HG02571 (cell line): ENCODE data around the gene HIVEP2.
A peak's percentile ranks its signal among the peaks of the same experiment; 100 is the strongest.

Experiments used
- ATAC-seq: cut with Tn5 transposase; IDR thresholded peaks from one replicate; pipeline ENCODE4 v1.9.1; 2021; ENCODE audit warnings: mild to moderate bottlenecking, moderate library complexity; ENCODE audit not compliant: unreplicated experiment

HIVEP2 gene

GRCh38 chr6:142892254-142893021 is 52.5 kb downstream of the HIVEP2 start:
- ATAC-seq = no peak

- no peak for ATAC-seq
Measured at GRCh38 chr6:142891454-142891853, 53.5 kb downstream of the HIVEP2 start.

- ATAC-seq = no peak
Measured at GRCh38 chr6:142888456-142888855, 56.5 kb downstream of the HIVEP2 start.

GRCh38 chr6:142887517-142887916 is 57.5 kb downstream of the HIVEP2 start:
- ATAC-seq = no peak

GRCh38 chr6:142886431-142887170 is 58.4 kb downstream of the HIVEP2 start:
- peak; percentile 82 for ATAC-seq

- ATAC-seq = peak; percentile 60
Measured at GRCh38 chr6:142885182-142885867, 59.7 kb downstream of the HIVEP2 start.

GRCh38 chr6:142884214-142885035 is 60.6 kb downstream of the HIVEP2 start:
- ATAC-seq = no peak

- no peak for ATAC-seq
Measured at GRCh38 chr6:142883011-142883410, 62.0 kb downstream of the HIVEP2 start.

GRCh38 chr6:142881761-142882160 is 63.2 kb downstream of the HIVEP2 start:
- no peak for ATAC-seq

- ATAC-seq = no peak
Measured at GRCh38 chr6:142881290-142881689, 63.7 kb downstream of the HIVEP2 start.

- ATAC-seq = no peak
Measured at GRCh38 chr6:142880201-142880600, 64.8 kb downstream of the HIVEP2 start.

GRCh38 chr6:142879527-142879926 is 65.4 kb downstream of the HIVEP2 start:
- no peak for ATAC-seq

- ATAC-seq = no peak
Measured at GRCh38 chr6:142879076-142879475, 65.9 kb downstream of the HIVEP2 start.

- ATAC-seq = no peak
Measured at GRCh38 chr6:142878407-142878806, 66.6 kb downstream of the HIVEP2 start.

GRCh38 chr6:142874676-142875075 is 70.3 kb downstream of the HIVEP2 start:
- no peak for ATAC-seq

- ATAC-seq = no peak
Measured at GRCh38 chr6:142872376-142872775, 72.6 kb downstream of the HIVEP2 start.

- peak; percentile 95 for ATAC-seq
Measured at GRCh38 chr6:142871910-142872331, 73.1 kb downstream of the HIVEP2 start.

- ATAC-seq = no peak
Measured at GRCh38 chr6:142870787-142871415, 74.1 kb downstream of the HIVEP2 start.

GRCh38 chr6:142868917-142869316 is 76.1 kb downstream of the HIVEP2 start:
- ATAC-seq = no peak
